Mononuclear cell (primary cell): ENCODE data around the gene IDUA. TPM values are rescaled to one million over a fixed set of nuclear protein-coding genes. Genes with fewer than 3 reads are reported as not detected.

ENCODE experiments used
- H3K27me3 ChIP-seq: 2 replicates; pipeline ENCODE4 v1.6.0; 2011; ENCODE audit warnings: low read length, control low read depth; ENCODE audit not compliant: insufficient read depth
- H3K4me1 ChIP-seq: 2 replicates; pipeline ENCODE4 v1.5.1; 2011; ENCODE audit warnings: mild to moderate bottlenecking, low read length, control low read depth; ENCODE audit not compliant: insufficient read depth
- H3K4me3 ChIP-seq: 2 replicates; pipeline ENCODE4 v1.5.1; 2011; ENCODE audit warnings: mild to moderate bottlenecking, low read length, moderate library complexity
- H3K9me3 ChIP-seq: 2 replicates; pipeline ENCODE4 v1.5.1; 2011; ENCODE audit warnings: low read depth, mild to moderate bottlenecking, control low read depth, low read length
- total RNA-seq: library from RNA; depleted of rRNA; stranded (reverse); fragments of >200 nt; gene quantifications from one replicate; pipeline ENCODE4 v1.2.3, GENCODE V29; 2012

Gene IDUA
- total RNA-seq, 1 donor: 8.5 TPM

DNA sequence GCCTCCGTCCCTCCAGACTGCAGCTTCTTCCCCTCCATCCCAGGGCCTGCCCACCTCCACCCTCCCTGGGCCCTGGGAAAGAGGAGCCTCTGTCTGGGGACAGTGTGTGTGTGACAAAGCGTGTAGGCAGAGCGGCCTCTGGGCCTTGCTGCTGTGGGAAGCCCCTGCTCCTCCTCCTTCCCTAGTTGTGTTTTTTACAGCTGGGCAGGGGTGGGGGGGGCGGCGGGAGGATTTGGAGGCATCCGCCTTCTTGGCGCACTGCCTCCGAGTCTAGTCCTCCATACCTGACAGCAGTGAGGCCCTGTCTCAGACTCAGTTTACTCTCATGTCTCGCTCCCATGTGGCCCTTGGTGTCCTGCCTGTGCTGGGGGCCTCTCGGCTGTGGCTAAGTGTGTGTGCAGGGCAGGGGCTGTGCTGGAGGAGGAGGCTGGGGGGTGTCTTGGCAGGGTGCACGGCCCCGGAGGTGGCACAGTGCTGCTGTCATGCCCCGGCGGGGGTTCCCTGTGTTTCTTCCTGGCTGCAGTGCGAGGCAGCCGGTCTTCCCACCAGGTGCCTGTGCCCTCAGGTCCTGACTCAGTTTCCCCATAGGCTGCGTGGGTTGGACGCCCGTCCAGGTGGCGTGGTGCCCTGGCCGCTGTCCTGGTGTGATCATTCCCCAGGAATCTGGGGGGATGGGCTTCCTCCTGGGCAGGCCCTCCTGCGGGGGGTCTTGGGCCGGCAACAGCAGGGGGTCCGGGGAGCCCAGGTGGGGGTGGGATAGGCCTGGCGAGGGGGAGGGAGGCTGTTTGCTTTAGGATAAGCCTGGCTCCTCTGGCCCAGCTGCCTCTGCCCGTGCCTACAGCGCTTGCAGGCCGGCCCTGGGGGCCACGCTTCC lies 31.5 kb downstream of the IDUA start:
- H3K4me3 ChIP-seq: no peak overlapping the region
- H3K4me1 ChIP-seq: no peaks in the 10 kb centered on the region
- H3K27me3 ChIP-seq: no peaks in the 10 kb centered on the region
- no peaks in the 10 kb centered on the region for H3K9me3 ChIP-seq

DNA sequence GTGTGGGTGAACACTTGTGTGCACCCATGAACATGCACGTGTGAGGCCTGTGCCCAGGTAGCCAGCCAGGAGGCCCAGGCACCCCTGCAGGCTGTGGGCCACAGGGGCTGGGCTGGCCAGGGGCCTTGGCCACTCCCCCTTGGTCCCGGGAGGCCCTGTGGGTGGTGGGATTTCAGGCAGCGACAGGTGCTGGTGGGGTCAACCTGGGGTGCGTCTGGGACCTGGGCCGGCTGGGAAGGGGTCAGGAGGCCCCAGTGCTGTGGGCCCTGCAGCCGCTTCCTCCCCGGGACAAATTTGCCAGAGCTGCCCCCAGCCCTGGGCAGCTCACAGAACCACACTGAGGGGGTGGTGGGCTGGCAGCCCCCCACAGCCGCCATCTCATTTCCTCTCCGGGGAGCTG lies 32.5 kb downstream of the IDUA start:
- Histone ChIP-seq H3K4me1 (no peaks in the 10 kb centered on the region), H3K4me3 (no peak overlapping the region), H3K9me3 (no peaks in the 10 kb centered on the region), H3K27me3 (no peaks in the 10 kb centered on the region)

DNA sequence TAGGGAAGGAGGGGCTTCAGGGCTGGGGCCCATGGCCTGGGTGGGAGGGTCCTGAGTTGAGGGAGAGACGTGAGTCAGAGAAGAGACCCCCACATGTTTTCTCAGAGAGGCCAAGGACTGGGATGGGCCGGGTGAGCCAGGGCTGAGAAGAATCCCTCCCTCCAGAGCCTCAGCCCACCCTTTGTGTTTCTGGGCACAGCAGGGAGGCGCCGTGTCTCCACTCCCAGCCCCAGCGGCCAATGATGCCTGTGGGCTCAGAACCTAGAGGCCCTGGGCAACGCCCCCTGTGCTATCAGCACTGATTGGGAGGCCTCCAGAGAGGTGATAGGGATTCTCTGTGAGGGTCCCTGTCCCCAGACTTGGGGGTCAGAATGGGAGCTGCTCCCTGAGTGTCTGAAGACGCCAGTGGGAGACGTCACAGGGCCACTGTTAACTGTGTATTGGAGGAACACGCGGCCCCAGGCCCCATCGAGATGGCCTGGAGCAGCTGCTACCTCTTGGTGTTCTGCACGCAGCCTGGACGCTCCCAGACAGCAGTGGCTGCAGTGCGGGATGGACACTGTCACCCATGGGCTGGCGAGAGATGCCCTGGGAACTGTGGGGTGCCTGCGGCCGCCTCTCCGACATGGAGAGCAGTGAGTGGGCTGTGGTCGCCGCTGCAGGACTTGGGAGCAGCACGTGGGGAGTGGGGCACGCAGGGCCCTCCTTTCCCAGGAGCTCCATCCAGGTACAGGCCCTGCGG lies 33.1 kb downstream of the IDUA start:
- Histone ChIP-seq H3K4me1 (no peaks in the 10 kb centered on the region), H3K4me3 (no peak overlapping the region), H3K27me3 (no peaks in the 10 kb centered on the region), H3K9me3 (no peaks in the 10 kb centered on the region)

DNA sequence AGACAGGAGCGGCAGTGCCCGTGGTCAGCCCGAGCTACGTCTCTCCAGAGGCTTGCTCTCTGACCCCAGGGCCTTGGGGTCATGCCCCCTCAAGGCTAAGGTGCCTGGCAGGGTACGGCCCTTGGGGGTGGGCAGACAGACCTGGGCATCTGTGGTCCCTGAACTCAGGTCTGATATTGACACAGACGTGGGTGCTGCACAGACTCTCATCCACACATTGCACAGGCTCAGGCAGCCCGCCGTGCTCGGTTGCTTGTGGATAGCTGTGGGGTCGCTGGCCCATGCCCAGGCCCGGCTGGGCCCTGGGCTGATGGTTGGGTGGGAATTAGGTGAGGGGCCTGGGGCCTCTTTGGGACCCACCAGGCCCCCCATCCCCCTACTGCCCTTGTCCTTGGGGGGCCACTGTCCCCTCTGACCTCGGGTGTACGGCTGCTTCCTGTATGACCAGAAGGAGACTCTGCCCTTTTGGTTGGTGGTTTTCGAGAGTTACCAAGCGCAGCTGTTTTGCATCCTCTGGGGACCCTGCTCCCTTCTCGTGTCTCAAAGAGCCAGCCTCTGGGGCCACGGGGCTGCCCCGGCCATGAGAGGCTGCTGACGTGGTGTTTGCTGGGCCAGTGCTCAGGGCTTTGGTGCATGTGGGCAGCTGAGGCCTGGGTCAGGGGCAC lies 34.7 kb downstream of the IDUA start:
- no peaks in the 10 kb centered on the region for H3K4me1 ChIP-seq
- H3K27me3 ChIP-seq: no peaks in the 10 kb centered on the region
- H3K4me3 ChIP-seq: no peak overlapping the region
- H3K9me3 ChIP-seq: no peaks in the 10 kb centered on the region

DNA sequence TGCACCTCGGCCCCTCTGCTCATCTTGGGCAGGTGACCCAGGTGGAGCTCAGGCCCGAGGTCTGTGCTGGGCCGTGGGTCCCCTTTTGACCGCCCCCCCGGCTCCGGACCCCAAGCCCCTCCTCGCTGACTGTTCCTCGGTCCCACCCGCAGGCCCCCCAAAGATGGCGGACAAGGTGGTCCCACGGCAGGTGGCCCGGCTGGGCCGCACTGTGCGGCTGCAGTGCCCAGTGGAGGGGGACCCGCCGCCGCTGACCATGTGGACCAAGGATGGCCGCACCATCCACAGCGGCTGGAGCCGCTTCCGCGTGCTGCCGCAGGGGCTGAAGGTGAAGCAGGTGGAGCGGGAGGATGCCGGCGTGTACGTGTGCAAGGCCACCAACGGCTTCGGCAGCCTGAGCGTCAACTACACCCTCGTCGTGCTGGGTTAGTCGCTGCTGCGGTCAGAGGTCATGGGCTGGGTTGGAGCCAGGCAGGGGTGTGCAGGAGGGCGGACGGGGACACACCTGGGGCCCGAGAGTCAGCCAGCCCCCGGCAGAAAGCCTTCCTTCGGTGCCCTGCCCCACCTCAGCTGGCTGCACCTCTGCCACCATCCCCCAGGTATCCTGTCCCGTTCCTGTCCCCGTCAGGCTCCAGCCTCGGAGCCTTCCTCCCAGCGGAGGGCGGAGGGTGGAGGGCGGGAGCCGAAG lies 35.4 kb downstream of the IDUA start:
- Histone ChIP-seq H3K4me3 (no peak overlapping the region), H3K9me3 (no peaks in the 10 kb centered on the region), H3K27me3 (no peaks in the 10 kb centered on the region), H3K4me1 (no peaks in the 10 kb centered on the region)

DNA sequence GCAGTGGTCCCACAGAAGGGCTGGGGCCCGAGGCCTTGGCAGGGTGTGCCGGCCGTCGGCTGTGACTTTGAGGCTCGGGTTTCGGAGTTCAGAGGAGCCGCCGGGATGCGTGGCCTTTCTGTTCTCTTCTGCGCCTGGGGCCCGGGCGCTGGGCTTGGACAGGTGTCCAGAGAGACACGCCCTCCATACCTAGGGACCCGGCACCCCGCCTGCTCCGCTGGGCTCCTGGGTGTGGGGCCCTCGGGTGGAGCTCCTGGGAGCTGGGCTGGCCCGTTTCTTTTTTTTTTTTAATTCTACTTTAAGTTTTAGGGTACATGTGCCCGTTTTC lies 35.9 kb downstream of the IDUA start:
- H3K4me3 ChIP-seq: no peak overlapping the region
- H3K9me3 ChIP-seq: no peaks in the 10 kb centered on the region
- no peaks in the 10 kb centered on the region for H3K4me1 ChIP-seq
- no peaks in the 10 kb centered on the region for H3K27me3 ChIP-seq

DNA sequence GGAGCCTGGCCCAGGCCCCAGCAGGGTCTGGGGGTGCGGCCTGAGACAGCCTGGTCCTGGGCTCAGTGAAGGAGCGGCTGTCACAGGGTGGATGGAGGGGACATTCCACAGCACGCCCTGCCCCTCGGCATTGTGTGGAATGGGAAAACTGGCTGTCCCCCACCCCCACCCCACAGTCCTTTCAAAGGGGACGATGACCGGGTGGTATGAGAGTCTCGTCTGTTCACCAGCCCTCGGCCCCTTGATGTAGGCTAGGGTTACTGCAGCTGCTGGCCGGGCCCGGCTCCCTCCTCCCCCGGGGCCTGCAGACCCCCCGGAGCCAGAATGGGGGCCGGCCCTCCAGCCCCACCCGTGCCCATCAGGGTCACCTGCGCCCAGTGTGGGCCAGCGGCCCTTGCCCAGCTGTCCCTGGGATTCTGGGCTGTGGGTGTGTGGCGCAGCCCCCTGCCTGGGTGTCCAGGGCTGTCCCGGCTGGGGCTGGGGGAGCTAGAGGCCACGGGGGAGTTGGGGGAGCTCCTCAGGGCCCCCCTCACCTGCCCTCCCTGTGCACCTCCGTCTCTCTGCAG lies 36.3 kb downstream of the IDUA start:
- Histone ChIP-seq H3K4me3 (no peak overlapping the region), H3K9me3 (no peaks in the 10 kb centered on the region), H3K4me1 (no peaks in the 10 kb centered on the region), H3K27me3 (no peaks in the 10 kb centered on the region)

DNA sequence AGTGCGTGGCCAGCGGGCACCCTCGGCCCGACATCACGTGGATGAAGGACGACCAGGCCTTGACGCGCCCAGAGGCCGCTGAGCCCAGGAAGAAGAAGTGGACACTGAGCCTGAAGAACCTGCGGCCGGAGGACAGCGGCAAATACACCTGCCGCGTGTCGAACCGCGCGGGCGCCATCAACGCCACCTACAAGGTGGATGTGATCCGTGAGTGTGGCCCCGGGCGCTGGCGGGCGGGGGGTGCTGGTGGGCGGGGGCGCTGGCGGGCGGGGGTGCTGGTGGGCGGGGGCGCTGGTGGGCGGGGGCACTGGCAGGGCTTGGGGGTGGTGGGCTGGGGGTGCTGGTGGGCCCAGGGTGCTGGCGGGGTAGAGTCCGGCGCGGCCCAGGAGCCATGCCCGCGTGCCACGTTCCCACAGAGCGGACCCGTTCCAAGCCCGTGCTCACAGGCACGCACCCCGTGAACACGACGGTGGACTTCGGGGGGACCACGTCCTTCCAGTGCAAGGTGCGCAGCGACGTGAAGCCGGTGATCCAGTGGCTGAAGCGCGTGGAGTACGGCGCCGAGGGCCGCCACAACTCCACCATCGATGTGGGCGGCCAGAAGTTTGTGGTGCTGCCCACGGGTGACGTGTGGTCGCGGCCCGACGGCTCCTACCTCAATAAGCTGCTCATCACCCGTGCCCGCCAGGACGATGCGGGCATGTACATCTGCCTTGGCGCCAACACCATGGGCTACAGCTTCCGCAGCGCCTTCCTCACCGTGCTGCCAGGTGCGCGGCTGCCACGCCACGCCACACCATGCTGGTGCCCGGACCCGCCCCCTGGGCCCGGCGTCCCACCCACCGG lies 37.3 kb downstream of the IDUA start:
- H3K4me1 ChIP-seq: no peaks in the 10 kb centered on the region
- no peak overlapping the region for H3K4me3 ChIP-seq
- H3K27me3 ChIP-seq: no peaks in the 10 kb centered on the region
- H3K9me3 ChIP-seq: no peaks in the 10 kb centered on the region

DNA sequence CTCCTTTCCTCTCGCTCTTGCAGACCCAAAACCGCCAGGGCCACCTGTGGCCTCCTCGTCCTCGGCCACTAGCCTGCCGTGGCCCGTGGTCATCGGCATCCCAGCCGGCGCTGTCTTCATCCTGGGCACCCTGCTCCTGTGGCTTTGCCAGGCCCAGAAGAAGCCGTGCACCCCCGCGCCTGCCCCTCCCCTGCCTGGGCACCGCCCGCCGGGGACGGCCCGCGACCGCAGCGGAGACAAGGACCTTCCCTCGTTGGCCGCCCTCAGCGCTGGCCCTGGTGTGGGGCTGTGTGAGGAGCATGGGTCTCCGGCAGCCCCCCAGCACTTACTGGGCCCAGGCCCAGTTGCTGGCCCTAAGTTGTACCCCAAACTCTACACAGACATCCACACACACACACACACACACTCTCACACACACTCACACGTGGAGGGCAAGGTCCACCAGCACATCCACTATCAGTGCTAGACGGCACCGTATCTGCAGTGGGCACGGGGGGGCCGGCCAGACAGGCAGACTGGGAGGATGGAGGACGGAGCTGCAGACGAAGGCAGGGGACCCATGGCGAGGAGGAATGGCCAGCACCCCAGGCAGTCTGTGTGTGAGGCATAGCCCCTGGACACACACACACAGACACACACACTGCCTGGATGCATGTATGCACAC lies 38.2 kb downstream of the IDUA start:
- H3K9me3 ChIP-seq: no peaks in the 10 kb centered on the region
- H3K4me1 ChIP-seq: no peaks in the 10 kb centered on the region
- H3K4me3 ChIP-seq: no peak overlapping the region
- no peaks in the 10 kb centered on the region for H3K27me3 ChIP-seq

DNA sequence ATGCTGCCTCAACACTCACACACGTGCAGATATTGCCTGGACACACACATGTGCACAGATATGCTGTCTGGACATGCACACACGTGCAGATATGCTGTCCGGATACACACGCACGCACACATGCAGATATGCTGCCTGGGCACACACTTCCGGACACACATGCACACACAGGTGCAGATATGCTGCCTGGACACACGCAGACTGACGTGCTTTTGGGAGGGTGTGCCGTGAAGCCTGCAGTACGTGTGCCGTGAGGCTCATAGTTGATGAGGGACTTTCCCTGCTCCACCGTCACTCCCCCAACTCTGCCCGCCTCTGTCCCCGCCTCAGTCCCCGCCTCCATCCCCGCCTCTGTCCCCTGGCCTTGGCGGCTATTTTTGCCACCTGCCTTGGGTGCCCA lies 39.3 kb downstream of the IDUA start:
- Histone ChIP-seq H3K9me3 (no peaks in the 10 kb centered on the region), H3K27me3 (no peaks in the 10 kb centered on the region), H3K4me3 (no peak overlapping the region)

DNA sequence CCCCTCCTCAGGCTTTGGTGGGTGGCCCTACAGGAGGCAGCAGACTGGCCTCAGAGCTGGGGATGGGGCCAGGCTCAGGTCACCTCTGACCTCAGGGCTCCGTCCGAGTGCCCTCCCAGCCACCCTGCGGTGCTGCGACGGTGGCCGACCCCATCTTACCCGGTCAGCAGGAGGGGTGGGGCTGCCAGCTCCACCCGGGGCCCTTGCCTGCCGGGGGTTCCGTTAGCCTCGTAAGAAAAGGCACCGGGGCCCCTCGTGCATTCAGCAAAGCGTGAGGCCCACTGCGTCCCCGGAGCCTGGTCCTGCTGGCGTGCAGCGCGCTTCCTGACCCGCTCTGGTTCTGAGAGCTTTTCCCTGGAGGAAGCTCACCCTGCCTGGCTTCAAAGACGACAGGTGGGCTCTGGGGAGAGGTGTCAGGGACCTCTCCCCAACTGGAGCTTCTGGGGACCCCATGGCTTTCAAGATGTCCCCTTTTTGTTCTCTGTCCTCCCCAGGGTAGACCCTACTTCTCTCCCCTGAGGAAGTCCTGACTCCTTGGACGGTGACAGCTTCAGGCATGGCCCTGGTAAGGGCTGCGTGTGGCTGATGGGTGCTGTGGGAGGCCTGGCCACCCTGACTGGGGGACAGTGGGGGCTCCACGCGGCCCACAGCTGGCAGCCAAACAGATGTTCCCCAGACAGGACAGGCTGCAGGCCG lies 40.5 kb downstream of the IDUA start:
- H3K9me3 ChIP-seq: no peaks in the 10 kb centered on the region
- H3K27me3 ChIP-seq: no peaks in the 10 kb centered on the region
- no peak overlapping the region for H3K4me3 ChIP-seq
- no peaks in the 10 kb centered on the region for H3K4me1 ChIP-seq

More for the DNA sequence above, 39.3 kb downstream of the IDUA start:
- no peaks in the 10 kb centered on the region for H3K4me1 ChIP-seq

DNA sequence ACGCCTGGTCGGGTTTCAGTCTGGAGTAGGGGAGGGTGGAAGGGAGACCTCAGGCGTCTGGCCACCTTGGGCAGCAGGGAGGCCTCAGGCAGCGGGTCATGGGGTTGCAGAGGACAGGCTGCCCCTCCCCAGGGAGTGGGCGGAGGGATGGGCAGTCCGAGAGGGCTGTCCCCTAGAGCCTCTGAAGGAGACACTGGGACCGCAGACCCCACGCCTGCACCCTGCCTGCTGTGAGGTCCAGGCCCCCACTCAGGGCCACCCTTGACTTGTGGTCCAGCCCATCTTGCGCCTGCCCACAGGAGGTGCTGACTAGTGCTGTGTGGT lies 41.0 kb downstream of the IDUA start:
- no peak overlapping the region for H3K4me3 ChIP-seq
- H3K4me1 ChIP-seq: no peaks in the 10 kb centered on the region

DNA sequence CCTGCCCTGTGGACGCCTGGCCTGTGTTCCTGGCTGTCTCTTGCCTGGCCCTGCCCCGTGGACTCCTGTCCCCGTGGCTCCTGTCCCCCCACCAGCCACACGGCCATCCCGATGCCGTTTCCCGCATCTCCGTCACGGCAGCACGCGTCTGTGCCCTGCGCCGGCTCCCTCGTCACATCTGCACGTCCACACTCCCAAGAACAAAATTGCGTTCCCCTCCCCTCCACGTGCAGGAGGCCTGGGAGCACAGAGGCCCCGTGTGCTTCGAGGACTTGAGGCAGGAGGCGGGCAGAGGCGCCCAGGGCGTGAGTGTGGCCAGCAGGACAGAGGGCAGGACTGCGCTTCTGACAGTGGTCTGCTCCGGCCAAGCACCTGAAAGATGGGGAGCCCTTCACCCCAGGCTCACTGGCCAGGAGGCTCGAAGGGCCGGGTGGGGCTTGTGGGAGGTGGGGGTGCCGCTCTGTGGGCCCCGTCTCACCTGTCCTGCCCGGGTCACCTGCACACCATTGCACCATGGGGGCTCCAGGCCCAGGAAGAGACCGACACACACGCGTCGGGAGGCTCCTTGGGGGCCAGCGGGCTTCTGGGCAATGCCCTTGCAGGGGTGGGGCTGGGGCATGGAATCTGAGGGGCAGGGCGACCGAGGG lies 41.9 kb downstream of the IDUA start:
- no peaks in the 10 kb centered on the region for H3K27me3 ChIP-seq
- no peaks in the 10 kb centered on the region for H3K9me3 ChIP-seq
- no peaks in the 10 kb centered on the region for H3K4me1 ChIP-seq
- no peak overlapping the region for H3K4me3 ChIP-seq

More for the DNA sequence above, 41.0 kb downstream of the IDUA start:
- Histone ChIP-seq H3K9me3 (no peaks in the 10 kb centered on the region), H3K27me3 (no peaks in the 10 kb centered on the region)
